IPS DF 6.9 (cell line): ENCODE measurements around the gene GFI1B.

Experiments used
- DNase-seq: peaks from one replicate; pipeline ENCODE4 v3.0.0-alpha.2; 2013; ENCODE audit warnings: low read depth, low spot score
- H3K27ac ChIP-seq: one replicate; pipeline ENCODE4 v1.5.1; 2013; ENCODE audit warnings: low read length, control low read depth
- H3K27me3 ChIP-seq: 2 replicates; pipeline ENCODE4 v1.6.1; 2013; ENCODE audit warnings: mild to moderate bottlenecking, low read length; ENCODE audit not compliant: control insufficient read depth, insufficient read depth
- H3K36me3 ChIP-seq: 2 replicates; pipeline ENCODE4 v1.6.1; 2013; ENCODE audit warnings: low read length; ENCODE audit not compliant: control insufficient read depth, insufficient read depth
- H3K4me1 ChIP-seq: 2 replicates; pipeline ENCODE4 v1.6.1; 2013; ENCODE audit warnings: low read length; ENCODE audit not compliant: control insufficient read depth, insufficient read depth
- H3K4me3 ChIP-seq: 2 replicates; pipeline ENCODE4 v1.5.1; 2013; ENCODE audit warnings: mild to moderate bottlenecking, low read length
- H3K9me3 ChIP-seq: 2 replicates; pipeline ENCODE4 v1.6.1; 2013; ENCODE audit warnings: low read length, inconsistent platforms; ENCODE audit not compliant: control insufficient read depth, insufficient read depth
- WGBS: extraction: QIAGEN DNeasy Blood & Tissue Kit; methylation state at CpG from one replicate; pipeline ENCODE4 v1.1.7; 2013; ENCODE audit warnings: mixed read lengths, missing lambda C conversion rate; ENCODE audit not compliant: insufficient read length, insufficient coverage; 5-methylcytosine and 5-hydroxymethylcytosine counted together

GFI1B gene

DNA sequence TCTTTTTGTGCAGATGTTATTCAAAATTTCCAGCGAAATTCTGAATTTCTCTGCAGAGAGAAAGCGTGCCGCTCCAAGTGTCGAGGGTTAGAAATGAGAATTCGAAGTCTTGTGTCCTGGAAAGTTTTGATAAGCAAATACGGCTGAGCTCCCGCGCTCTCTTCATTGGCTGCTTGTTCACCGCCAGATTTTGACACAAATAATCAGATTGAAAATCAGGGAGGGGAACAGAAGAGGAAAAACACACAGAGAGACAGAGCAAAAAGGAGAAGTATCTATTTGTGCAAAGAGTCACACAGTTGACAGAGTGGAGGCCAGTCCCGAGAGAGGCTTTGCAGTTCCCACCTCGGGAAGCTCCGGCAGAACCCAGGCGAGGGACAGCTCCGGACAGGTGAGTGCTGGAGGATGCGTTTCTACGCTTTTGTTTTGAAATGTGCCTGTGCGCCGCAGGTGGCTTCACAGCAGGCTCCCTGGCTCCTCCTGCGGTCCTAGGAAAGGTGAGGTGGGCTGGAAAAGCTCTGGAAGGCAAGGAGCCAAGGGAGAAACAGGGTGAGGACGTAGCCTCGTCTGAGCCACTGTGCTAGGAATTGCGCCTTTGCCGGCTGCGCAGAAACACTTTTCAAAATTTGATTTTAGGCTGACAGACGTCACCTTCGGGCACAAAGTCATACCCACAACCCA is at the start of gene GFI1B:
GFI1B (plus strand) TSS at position 244 of the 681 bp plus-strand sequence. CDS start 7,985 bp downstream, outside the sequence.
- Histone ChIP-seq H3K27ac (no peak within 1 kb of the TSS), H3K36me3 (no peaks in the 10 kb centered on the region), H3K27me3 (peaks cover 5% of the 10 kb centered on the region; the same call in 1 of the 2 replicates), H3K4me3 (no peak within 1 kb of the TSS), H3K4me1 (peaks cover 3% of the 10 kb centered on the region; the same call in 1 of the 2 replicates), H3K9me3 (no peaks in the 10 kb centered on the region)
- WGBS: no CpG with 5 or more reads among the region's 26 CpGs
- DNase-seq: no peak

DNA sequence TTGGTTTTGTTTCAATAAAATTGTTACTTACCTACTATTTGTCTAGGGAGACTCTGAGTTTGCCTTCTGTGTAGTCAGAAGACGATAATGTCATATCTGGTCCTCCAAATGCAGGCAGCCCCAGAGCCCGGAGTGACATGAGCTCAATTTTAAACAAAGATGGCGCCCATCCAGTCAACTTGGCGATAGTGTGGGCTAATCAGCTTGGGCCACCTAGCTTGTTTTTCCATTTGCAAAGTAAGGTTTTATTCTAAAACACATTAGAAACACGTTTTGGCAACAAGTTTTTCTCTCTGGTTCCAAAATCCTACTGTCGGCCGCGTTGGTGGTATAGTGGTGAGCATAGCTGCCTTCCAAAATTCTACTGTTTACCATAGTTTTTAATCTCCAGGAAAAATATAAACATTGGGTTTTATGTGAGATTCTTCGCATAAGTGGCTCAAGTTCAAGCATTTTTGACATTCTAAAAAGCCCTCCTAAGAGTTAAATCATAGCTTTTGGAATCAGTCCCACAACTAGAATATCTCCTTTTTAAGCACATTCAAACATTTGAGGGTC is 47.2 kb upstream of the GFI1B start:
- no peaks in the 10 kb centered on the region for H3K9me3 ChIP-seq
- peaks cover 3% of the 10 kb centered on the region; the same call in 1 of the 2 replicates for H3K36me3 ChIP-seq
- no peak overlapping the region for H3K4me3 ChIP-seq
- no peak overlapping the region for H3K27ac ChIP-seq
- no peaks in the 10 kb centered on the region for H3K27me3 ChIP-seq
- H3K4me1 ChIP-seq: no peaks in the 10 kb centered on the region
- WGBS: no CpG with 5 or more reads among the region's 9 CpGs
- DNase-seq: no peak

GRCh38 chr9:132935026-132935425 is 43.5 kb upstream of the GFI1B start:
- Histone ChIP-seq H3K9me3 (no peaks in the 10 kb centered on the region), H3K27ac (no peak overlapping the region), H3K4me3 (no peak overlapping the region), H3K36me3 (peaks cover 3% of the 10 kb centered on the region; the same call in 1 of the 2 replicates), H3K4me1 (no peaks in the 10 kb centered on the region), H3K27me3 (no peaks in the 10 kb centered on the region)
- DNase-seq: no peak
- WGBS: no CpG with 5 or more reads among the region's 6 CpGs

DNA sequence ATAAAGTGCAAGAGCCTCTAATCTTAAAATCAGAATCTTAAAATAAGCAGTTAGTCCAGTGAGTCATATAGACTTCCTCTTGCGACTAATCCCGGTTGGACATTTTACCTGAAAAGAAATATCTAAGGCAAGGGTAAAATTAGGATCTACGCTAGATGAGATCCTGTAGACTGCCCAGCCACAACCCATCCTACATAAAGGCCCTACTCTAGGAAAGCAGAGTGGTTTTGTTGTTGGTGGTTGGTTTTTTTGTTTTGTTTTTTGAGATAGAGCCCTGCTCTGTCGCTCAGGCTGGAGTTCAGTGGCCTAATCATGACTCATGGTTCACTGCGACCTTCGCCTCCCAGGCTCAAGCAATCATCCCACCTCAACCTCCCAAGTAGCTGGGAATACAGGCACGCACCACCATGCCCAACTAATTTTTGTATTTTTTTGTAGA is 41.0 kb upstream of the GFI1B start:
- Histone ChIP-seq H3K4me3 (no peak overlapping the region), H3K4me1 (no peaks in the 10 kb centered on the region), H3K27me3 (no peaks in the 10 kb centered on the region), H3K36me3 (no peaks in the 10 kb centered on the region; the same call in 1 of the 2 replicates), H3K27ac (no peak overlapping the region), H3K9me3 (no peaks in the 10 kb centered on the region)
- no CpG with 5 or more reads among the region's 7 CpGs for WGBS
- DNase-seq: no peak

- Histone ChIP-seq H3K27ac (no peak overlapping the region), H3K4me1 (no peaks in the 10 kb centered on the region), H3K36me3 (no peaks in the 10 kb centered on the region), H3K4me3 (no peak overlapping the region), H3K9me3 (no peaks in the 10 kb centered on the region), H3K27me3 (no peaks in the 10 kb centered on the region)
- WGBS: no CpG with 5 or more reads among the region's 1 CpG
- DNase-seq: no peak
Measured at GRCh38 chr9:132939169-132939568, 39.3 kb upstream of the GFI1B start.

DNA sequence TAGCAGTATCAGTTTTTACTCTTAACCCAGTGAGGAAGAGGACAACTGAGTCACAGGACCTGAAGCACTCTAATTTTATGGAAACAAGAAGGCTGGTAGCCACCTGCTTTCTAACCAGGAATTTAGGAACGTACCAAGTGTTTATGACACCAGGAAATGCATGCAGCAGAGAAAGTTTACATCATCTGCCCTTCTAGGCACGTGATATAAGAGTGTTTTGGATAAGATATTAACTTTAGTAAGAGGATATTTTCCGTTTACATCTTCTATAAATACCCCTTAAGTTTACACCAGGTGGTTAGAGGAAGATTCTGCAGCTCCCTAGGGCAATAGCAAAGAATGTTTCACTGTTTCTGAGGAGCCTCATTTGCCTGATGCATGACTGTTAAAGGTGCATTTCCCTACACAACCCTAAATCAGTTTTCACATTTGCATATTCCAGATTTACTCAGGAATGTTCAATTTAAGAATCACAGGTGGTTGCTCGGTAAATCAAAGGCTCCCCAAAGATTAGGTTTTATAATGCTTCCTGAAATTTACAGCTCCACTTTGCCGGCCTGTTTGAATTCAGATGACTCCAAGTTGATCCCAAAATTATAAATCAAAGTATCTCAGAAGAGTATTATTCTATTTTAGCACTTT is 35.8 kb upstream of the GFI1B start:
- WGBS: no CpG with 5 or more reads among the region's 5 CpGs
- H3K27ac ChIP-seq: no peak overlapping the region

DNA sequence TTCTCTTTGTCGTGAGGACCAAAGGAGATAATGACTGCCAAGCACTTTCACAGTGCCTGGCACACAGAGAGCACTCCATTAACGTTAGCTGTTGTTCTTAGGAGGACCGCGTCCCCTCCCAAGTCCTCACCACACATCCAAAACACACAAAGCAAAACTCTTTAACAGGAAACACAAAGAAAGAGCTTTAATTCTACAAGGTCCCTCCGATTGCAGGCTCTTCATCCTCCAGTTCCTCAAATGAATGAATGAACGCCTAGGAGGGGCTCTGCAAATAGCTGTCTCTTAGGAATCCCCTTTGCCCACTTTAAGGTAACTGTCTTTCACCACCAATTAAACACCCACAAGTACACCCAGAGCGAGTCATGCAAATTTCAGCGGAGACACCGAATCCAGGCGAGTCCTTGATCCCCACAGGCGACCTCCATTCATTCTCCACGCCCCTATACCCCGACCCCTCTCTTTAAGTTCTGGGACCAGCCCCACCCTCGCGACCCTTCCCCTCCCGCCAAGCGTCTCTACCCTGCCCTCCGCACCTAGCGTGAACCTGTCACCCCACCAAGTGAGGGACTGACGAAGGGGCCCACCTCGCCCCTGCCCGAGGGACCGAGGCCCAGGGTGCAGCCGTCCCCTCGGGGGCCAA is 34.7 kb upstream of the GFI1B start:
- Histone ChIP-seq H3K4me3 (peak overlapping the region; percentile 97), H3K9me3 (no peaks in the 10 kb centered on the region), H3K36me3 (no peaks in the 10 kb centered on the region), H3K4me1 (peaks cover 4% of the 10 kb centered on the region), H3K27me3 (no peaks in the 10 kb centered on the region), H3K27ac (no peak overlapping the region)
- WGBS: no CpG with 5 or more reads among the region's 25 CpGs
- DNase-seq: no peak

More for the DNA sequence above, 35.8 kb upstream of the GFI1B start:
- Histone ChIP-seq H3K4me1 (peaks cover 4% of the 10 kb centered on the region), H3K4me3 (no peak overlapping the region), H3K36me3 (no peaks in the 10 kb centered on the region), H3K27me3 (no peaks in the 10 kb centered on the region), H3K9me3 (no peaks in the 10 kb centered on the region)
- no peak for DNase-seq

GRCh38 chr9:132944294-132945185 is 34.0 kb upstream of the GFI1B start, which contains the start of gene TSC1:
TSS of gene TSC1 (minus strand) at chr9:132944616. CDS start at chr9:132928872, 15,744 bp downstream.
- no CpG with 5 or more reads among the region's 72 CpGs for WGBS
- no peaks in the 10 kb centered on the region for H3K9me3 ChIP-seq
- no peaks in the 10 kb centered on the region for H3K27me3 ChIP-seq
- peak within 1 kb of the TSS; percentile 97 for H3K4me3 ChIP-seq
- peak; percentile 45 for DNase-seq
- no peak within 1 kb of the TSS for H3K27ac ChIP-seq
- H3K36me3 ChIP-seq: no peaks in the 10 kb centered on the region
- H3K4me1 ChIP-seq: peaks cover 4% of the 10 kb centered on the region

DNA sequence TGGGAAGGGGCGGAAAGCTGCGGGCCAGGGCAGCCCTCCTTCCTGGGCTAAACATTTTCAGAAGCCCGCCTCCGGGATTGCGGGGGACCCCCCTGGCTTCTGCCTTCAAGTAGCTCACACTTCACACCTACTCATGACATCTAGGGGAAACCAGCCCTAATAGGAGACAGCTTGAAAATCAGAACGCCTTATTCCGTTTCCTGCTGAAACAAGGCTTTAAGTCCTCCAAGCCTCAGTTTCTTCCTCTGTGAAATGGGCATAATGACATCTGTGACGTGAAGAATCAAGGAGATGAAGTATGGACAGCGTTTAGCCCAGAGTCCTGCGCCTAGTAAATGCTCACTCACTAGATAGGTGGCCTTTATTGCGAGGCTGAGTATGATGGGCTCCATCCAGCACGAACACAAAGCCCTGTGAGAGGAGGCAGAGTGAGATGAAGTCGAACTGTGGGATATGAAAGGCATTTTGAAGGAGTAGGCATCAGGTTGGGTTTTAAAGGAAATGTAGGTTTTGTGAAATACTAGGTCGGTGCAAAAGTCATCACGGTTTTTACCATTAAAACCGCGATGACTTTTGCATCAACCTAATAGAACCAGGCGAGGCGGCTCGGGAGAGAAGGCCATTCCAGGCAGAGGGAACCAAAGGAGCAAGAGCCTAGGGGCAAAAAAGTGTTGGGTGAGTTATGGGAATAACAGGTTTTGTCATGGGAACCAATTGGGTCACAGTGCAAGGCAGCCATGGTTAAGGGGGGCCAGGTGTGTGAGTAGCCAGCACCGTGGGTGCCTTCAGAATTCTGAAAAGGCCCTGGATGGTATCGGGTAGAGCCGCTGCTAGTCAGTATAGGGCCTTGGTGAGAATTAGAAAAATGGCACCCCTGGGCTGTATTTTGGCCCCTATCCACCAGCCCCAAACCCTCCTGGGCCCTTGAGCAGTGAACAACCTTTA is 33.0 kb upstream of the GFI1B start:
- H3K27ac ChIP-seq: no peak overlapping the region
- DNase-seq: no peak
- 100% methylated on average over 2 of the region's 23 CpGs for WGBS
- H3K9me3 ChIP-seq: no peaks in the 10 kb centered on the region
- no peaks in the 10 kb centered on the region for H3K27me3 ChIP-seq
- peak overlapping the region; percentile 45; the same call in 1 of the 2 replicates for H3K4me3 ChIP-seq
- H3K4me1 ChIP-seq: peaks cover 4% of the 10 kb centered on the region
- H3K36me3 ChIP-seq: no peaks in the 10 kb centered on the region
